RKO (cell line): ENCODE measurements around the gene IL18.
A peak's percentile ranks its signal among the peaks of the same experiment; 100 is the strongest.
"Not testable (repeated sequence)": the region's sequence is repeated elsewhere in the genome, so short reads cannot be mapped to it uniquely, and the experiment has no call there.

Experiments used
- DNase-seq: peaks from one replicate; pipeline ENCODE4 v3.0.0-alpha.2; 2016; ENCODE audit warnings: low spot score

IL18 gene

DNA sequence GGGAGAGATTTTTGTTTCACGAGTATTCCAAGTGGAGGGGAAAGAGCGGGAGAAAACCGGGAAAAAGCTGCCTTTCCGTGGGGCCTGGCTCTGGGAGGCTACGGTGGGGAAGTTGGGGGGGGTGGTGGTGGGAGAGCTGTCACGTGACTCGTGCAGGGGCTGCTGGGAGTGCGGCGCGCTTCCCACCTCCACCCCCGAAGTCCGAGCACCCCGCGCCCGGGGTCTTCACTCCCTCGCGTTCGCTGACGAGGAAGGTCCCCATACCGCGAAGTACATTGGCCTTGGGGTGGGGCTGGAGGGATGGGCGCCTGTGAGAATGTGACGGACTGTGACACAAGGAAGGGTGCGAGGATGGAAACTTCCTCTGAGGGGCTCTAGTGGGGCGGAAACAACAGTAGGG lies 3.3 kb upstream of the IL18 start, which contains the start of gene TEX12:
TSS of gene TEX12 (plus strand) at position 228 of the 400 bp plus-strand sequence. CDS start 1,897 bp downstream, outside the sequence.
- DNase-seq, result no peak

GRCh38 chr11:112166562-112166961 lies 2.7 kb upstream of the IL18 start:
- no peak for DNase-seq

GRCh38 chr11:112165049-112165448 lies 1.2 kb upstream of the IL18 start:
- no peak for DNase-seq

DNA sequence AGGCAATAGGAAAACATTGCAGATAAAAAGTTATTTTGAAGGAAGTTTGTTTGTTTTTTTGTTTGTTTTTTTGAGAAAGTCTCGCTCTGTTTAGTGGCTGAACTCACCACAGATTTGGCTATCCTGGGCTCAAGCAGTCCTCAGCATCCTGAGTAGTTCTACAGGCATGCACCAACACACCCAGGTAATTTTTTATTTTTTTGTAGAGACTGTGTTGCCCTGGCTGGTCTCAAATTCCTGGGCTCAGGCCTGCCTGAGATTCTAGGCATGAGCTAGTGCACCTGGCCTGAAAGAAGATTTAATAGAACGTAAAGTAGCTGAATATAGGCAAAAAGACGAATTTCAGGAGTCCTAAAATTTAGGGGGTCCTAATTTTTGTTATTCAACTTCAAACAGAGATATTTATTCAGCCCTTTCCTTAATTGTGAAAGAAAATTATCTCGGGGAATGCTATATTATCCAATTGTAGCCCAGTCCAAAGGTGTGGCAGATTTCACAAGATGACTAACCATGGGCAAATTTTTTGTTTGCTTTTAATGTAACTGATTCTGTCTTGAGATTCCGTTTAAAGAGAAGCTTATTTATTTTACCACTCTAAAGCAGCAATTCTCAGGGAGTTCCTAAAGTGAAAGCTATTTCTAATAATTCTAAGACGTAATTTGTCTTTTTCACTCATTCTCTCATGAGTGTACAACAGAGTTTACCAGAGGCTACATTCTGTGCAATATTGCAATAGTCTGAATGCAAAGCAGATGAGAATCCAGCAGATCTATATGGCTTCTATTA lies 940 bp downstream of the IL18 start:
- no peak for DNase-seq

GRCh38 chr11:112162200-112162599 lies 1.7 kb downstream of the IL18 start:
- DNase-seq, result not testable (repeated sequence)

DNA sequence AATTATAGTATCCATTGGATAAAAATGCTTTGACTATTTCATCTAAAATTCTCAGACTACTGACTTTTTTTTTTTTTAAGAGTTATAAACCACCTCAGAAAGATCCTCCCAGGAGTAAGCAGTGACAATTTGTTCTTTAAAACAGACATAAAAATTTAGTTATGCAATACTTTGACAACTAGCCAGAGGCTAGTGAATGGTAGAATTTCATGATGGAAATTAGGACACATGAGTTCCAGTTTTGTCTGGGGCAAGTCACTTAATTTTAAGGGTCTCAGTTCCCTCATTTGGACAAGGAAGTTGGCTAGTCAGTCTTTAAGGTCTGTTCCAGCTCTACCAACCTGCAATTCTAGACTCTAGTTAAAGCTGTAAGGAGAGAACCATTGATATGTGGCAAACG lies 2.9 kb downstream of the IL18 start:
- DNase-seq, result no peak

DNA sequence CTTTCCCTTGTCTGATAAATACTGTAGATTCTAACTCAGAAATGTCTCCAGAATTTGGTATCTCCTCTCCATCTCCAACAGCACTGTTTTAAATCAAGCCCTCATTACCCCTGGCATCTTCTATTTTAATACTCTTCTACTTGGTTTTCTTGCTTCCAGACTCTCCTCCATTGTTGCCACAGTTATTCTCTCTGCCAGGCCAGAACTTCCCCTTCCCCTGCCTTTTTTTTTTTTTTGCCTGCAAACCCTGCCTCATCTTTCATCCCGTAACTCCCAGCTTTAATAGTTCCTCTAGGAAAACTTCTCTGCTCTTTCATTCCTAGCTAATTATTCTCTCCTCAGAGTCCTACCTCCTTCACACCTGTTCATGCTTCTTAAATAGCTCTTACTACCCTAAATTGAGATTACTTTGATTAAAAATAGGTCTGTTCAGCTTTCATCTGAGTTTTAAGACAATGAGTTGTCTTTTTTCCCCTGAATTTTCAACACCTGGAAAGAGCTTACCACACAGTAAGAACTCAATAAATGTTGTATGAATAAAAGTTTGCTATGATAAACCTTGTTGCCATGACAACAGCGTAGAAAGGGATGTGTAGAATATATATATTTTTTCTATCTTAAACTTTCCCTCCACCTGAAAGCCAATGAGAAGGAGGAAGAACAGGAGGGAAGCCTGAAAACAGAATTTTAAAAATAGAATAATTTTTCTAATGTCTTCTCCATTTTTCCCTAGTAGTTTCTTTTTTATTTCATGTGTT lies 3.6 kb downstream of the IL18 start:
- DNase-seq, result no peak

DNA sequence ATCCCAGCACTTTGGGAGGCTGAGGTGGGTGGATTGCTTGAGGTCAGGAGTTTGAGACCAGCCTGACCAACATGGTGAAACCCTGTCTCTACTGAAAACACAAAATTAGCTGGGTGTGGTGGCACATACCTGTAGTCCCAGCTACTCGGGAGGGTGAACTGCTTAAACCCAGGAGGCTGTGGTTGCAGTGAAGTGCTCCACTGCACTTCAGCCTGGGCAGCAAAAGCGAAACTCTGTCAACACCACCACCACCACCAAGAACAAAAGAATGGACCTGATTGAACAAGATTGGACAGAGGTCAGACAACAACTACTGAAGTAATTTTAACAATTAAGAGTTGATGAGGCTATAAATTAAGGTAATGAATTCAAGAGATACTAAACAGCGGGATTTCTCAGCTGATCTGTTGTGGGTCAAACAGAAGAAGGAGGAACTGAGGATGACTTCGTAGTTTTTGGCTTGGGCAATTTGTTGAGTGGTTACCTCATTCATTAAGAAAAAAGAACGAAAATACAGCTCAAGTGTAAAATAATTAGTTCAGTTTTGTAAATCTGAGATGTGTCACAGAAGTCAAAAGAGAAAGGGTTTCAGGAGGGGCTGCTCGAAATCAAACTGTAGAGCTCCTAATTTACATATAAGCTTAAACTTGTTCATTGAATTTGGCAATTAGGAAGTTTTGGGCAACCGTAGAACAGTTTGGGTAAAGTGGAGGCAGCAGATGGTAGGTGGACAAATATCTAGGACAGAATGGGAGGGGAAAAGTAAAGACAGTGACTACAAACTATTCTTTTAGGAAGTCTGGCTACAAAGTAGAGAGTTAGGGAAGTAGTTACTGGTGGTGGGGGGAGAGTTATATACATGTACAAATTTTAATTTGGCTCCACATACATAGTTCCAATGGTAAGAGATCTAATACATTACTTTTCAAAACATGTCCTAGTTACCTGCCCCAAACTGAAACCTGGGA lies 4.5 kb downstream of the IL18 start:
- DNase-seq, result no peak

DNA sequence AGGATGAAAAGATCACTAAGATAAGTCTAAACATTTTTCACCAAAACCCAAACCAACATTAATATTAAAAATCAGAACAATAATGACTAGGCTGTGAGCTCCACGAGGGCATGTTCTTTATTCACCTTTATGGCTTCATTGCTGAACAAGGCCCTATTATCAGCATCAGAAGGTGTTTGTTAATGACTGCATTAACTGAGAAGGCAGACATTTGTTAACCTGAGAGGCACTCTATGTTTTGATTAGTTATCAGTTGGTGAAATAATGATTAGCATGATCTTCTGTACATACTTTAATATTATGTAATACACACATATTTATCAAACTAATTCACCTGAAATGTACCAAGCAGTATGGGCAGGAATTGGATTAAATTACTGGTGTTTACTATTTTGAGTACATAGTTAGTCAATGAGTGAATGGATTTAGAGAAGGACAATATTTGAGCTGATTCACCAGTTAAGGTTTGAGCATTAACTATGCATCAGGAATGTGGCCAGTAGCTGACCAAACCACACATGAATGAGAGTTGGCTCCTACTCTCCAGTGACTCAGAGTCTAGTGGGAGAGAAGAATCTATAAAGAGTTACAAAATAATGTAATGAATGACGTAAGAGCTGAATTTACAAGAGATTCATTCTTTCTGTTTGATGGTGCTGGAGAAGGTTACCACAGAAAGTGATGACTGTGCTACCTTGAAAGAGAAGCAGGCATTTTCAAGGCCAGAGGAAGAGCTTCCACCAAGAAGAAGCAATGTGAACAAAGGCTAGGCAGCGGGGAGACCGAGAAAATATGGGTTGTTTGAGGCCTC lies 6.7 kb downstream of the IL18 start:
- peak; percentile 99 for DNase-seq

GRCh38 chr11:112156153-112156955 lies 7.5 kb downstream of the IL18 start:
- DNase-seq, result no peak

GRCh38 chr11:112150517-112150916 lies 13.4 kb downstream of the IL18 start:
- no peak for DNase-seq

- DNase-seq, result no peak
Measured at GRCh38 chr11:112143597-112143996, 20.3 kb downstream of the IL18 start.

DNA sequence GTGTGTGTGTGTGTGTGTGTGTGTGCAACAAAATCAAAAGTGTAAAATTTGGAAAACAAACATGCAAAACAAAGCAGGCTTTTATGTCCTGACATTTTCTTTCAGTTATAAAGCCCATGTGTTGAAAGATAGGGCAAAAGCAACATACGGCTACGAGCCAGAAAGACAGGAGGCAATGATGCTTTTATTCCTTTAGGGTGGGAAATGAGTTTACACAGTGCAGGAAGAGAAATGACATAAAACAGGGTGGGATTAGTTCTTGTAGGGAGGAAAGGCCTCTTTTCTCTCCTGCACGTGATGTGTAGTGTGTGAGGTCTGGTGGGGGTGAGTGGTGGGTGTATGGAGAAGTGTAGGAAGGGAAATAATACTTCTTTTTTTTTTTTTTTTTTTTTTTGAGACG lies 29.4 kb downstream of the IL18 start:
- no peak for DNase-seq

DNA sequence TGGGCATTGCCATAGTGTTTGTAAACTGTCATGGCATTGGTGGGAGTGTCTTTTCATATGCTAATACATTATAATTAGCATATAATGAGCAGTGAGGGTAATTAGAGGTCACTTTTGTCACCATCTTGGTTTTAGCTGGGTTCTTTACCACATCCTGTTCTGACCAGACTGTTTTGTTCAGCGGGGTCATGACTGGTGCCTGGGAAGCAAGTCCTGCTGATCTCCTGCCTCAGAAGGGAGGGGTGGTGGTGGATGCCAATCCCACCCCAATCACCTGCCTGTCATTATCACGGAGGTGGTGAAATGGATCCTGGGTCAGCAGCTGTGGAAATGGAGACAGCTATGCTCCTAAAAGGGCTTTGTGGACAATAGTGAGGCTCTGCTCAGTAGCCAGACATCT lies 31.2 kb downstream of the IL18 start:
- DNase-seq, result no peak

DNA sequence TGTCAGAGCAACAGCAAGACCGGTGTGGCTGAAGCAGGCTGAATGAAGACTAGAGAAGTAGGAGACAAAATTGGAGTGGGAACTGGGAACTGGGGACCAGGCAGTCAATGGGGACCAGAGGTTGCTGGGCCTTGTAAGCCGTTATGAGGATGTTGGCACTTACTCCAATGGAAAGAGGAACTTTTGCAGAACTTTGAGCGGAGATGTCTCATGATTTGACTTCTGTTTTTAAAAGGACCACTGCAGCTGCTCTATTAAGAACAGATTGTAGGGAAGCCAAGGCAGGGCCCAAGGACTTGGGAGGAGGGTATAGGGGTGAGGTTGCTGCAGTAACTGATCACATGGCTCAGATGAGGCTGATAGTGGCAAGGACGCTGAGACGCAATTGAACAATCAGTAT lies 34.2 kb downstream of the IL18 start:
- DNase-seq, result no peak

- DNase-seq, result peak; percentile 50
Measured at GRCh38 chr11:112128483-112129121, 35.3 kb downstream of the IL18 start.

DNA sequence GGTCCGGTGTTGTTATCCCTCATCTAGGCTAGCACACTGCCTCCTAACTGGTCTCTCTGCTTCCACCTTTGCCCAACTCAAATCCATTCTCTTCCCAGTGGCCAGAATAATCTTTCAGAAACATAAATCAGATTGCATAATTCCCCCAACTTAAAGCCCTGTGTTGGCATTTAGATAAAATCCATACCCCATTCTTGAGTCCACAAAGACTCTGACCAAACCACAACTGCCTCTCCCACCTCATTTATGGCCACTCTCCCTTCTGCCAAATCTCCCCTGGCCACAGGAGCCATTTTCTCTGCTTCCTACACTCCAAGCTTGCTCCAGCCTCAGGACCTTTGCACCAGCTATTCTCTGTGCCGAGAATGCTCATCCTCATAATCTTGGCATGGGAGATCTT lies 36.8 kb downstream of the IL18 start:
- DNase-seq, result no peak

GRCh38 chr11:112123129-112123528 lies 40.8 kb downstream of the IL18 start:
- no peak for DNase-seq

GRCh38 chr11:112121981-112122615 lies 41.8 kb downstream of the IL18 start:
- DNase-seq, result no peak

- DNase-seq, result no peak
Measured at GRCh38 chr11:112118176-112118575, 45.7 kb downstream of the IL18 start.
